Aorta (tissue), 5 donors: ENCODE data around the gene LRFN2. TPM values are rescaled to one million over a fixed set of nuclear protein-coding genes. Genes with fewer than 3 reads are reported as not detected.

ENCODE experiments used
- ATAC-seq: fragments of 200-7000 bp; cut with Tn5 transposase; one replicate; pipeline ENCODE4 v1.9.1; 2022; ENCODE audit warnings: moderate library complexity; ENCODE audit not compliant: low FRiP score
- DNase-seq, 2 donors: peaks; one replicate each; pipeline ENCODE4 v3.0.0-alpha.2; 2020
- H3K27ac ChIP-seq, 2 donors: one replicate each; pipeline ENCODE4 v1.5.1; 2013; ENCODE audit warnings: low read length in 2 of 2, mild to moderate bottlenecking in 2 of 2, moderate library complexity in 2 of 2, control low read depth in 1 of 2, inconsistent platforms in 1 of 2, low read depth in 1 of 2
- H3K27me3 ChIP-seq, 2 donors: one replicate each; pipeline ENCODE4 v1.6.1; 2013; ENCODE audit warnings: control low read depth in 1 of 2, low read length in 1 of 2, mild to moderate bottlenecking in 1 of 2, moderate library complexity in 1 of 2; ENCODE audit not compliant: insufficient read depth in 2 of 2, control insufficient read depth in 1 of 2
- H3K36me3 ChIP-seq, 2 donors: one replicate each; pipeline ENCODE4 v1.6.1; 2013; ENCODE audit warnings: control low read depth in 1 of 2, low read length in 1 of 2, mild to moderate bottlenecking in 1 of 2; ENCODE audit not compliant: insufficient read depth in 2 of 2, control insufficient read depth in 1 of 2
- H3K4me1 ChIP-seq, 2 donors: one replicate each; pipeline ENCODE4 v1.6.1; 2013; ENCODE audit warnings: low read length in 2 of 2, control low read depth in 1 of 2, mild to moderate bottlenecking in 1 of 2, moderate library complexity in 1 of 2; ENCODE audit not compliant: insufficient read depth in 2 of 2, control insufficient read depth in 1 of 2
- H3K4me3 ChIP-seq, 2 donors: one replicate each; pipeline ENCODE4 v1.5.1; 2013; ENCODE audit warnings: low read length in 2 of 2, control low read depth in 1 of 2, mild to moderate bottlenecking in 1 of 2
- H3K9me3 ChIP-seq: one replicate; pipeline ENCODE4 v1.6.1; 2013; ENCODE audit warnings: mild to moderate bottlenecking, low read length; ENCODE audit not compliant: control insufficient read depth
- WGBS, 2 donors: extraction: QIAGEN DNeasy Blood & Tissue Kit; methylation state at CpG; one replicate each; pipeline ENCODE4 v1.1.7; 2013; 5-methylcytosine and 5-hydroxymethylcytosine counted together
- intact Hi-C, 2 donors: fragments of 100-400 bp; cut with DNase I; formaldehyde crosslinking; loops; one replicate each; pipeline versions ENCODE4 v1.14.2 to v1.15.0; 2022
- polyA plus RNA-seq, 2 donors: library from polyadenylated mRNA; stranded (reverse); fragments of 200-250 nt; gene quantifications; one replicate each; pipeline ENCODE4 v1.2.3, GENCODE V29; 2013
- total RNA-seq, 2 donors: library from RNA; stranded (reverse); fragmentation: NEBNext Ultra II Directional; extraction: Animal tissue kit (Norgen Biotek cat#: 25700); gene quantifications; one replicate each; pipeline ENCODE4 v1.2.1, GENCODE V29; 2021
- donor health status: healthy with polysubstance abuse.
- donor health status: Bipolar disorder and iron deficiency.
- donor health status: DM: no; HTN: no; CAD: no.
- donor health status: DM: no; HTN: no; CAD: no.
- donor health status: DM: yes; HTN: yes; CAD: no.

LRFN2 gene
- total and polyA plus RNA-seq, 4 donors: not detected

DNA sequence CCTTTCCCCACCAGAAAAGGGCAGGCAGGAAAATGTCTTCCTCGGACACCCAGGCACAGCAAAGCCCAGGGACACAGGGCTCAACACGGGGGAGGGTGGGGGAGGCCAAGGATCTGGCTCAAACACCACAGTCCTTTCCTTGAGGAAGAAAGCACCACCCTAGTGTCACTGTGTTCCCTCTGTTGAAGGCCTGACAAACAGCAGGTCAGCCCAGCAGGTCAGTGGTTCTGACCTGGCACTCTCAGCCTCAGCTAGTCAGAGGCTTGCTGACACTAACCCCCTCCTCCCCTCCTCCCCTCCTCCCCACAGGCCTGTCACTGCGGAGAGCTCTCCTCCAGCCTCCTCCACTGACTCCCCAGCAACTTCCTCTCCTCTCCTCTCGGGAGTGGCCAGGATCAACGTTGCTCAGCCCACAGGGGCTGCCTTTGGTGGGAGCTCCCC is 239.6 kb downstream of the LRFN2 start:
- no peak overlapping the region for H3K27ac ChIP-seq
- WGBS, 2 donors: 69 to 89% methylated on average over 3 to 5 of the region's 5 CpGs
- H3K27me3 ChIP-seq: no peaks in the 10 kb centered on the region
- DNase-seq (no peak), ATAC-seq (no peak)
- no peaks in the 10 kb centered on the region for H3K36me3 ChIP-seq
- no peaks in the 10 kb centered on the region for H3K9me3 ChIP-seq
- no peak overlapping the region for H3K4me3 ChIP-seq
- intact Hi-C loops: no loop called here
- H3K4me1 ChIP-seq: no peaks in the 10 kb centered on the region

- 89 to 95% methylated on average over 6 of the region's 6 CpGs for WGBS, 2 donors
- no peaks in the 10 kb centered on the region for H3K27me3 ChIP-seq
- ATAC-seq (no peak), DNase-seq (no peak)
- no peaks in the 10 kb centered on the region for H3K36me3 ChIP-seq
- no peak overlapping the region for H3K27ac ChIP-seq
- H3K4me3 ChIP-seq: no peak overlapping the region
- intact Hi-C loops: no loop called here
- no peaks in the 10 kb centered on the region for H3K9me3 ChIP-seq
- no peaks in the 10 kb centered on the region for H3K4me1 ChIP-seq
Measured at GRCh38 chr6:40346246-40346645, 240.9 kb downstream of the LRFN2 start.

- intact Hi-C loops: no loop called here
- Histone ChIP-seq H3K27me3 (no peaks in the 10 kb centered on the region), H3K9me3 (no peaks in the 10 kb centered on the region), H3K36me3 (no peaks in the 10 kb centered on the region), H3K4me1 (no peaks in the 10 kb centered on the region), H3K27ac (no peak overlapping the region), H3K4me3 (no peak overlapping the region)
- DNase-seq (no peak), ATAC-seq (no peak)
- WGBS, 2 donors: 71 to 78% methylated on average over 6 of the region's 6 CpGs
Measured at GRCh38 chr6:40344566-40345167, 242.5 kb downstream of the LRFN2 start.

GRCh38 chr6:40343877-40344565 is 243.1 kb downstream of the LRFN2 start:
- H3K36me3 ChIP-seq: no peaks in the 10 kb centered on the region
- no peak for DNase-seq
- H3K4me3 ChIP-seq: no peak overlapping the region
- ATAC-seq: no peak
- no peaks in the 10 kb centered on the region for H3K9me3 ChIP-seq
- WGBS, 2 donors: 87% methylated on average over 7 of the region's 7 CpGs
- intact Hi-C loops: no loop called here
- no peak overlapping the region for H3K27ac ChIP-seq
- no peaks in the 10 kb centered on the region for H3K4me1 ChIP-seq
- H3K27me3 ChIP-seq: no peaks in the 10 kb centered on the region

- ATAC-seq: no peak
- Histone ChIP-seq H3K4me1 (no peaks in the 10 kb centered on the region), H3K27me3 (no peaks in the 10 kb centered on the region), H3K27ac (no peak overlapping the region), H3K4me3 (no peak overlapping the region), H3K9me3 (no peaks in the 10 kb centered on the region), H3K36me3 (no peaks in the 10 kb centered on the region)
- WGBS, 2 donors: 69 to 73% methylated on average over 2 of the region's 2 CpGs
- intact Hi-C loops: no loop called here
- no peak for DNase-seq
Measured at GRCh38 chr6:40343318-40343876, 243.8 kb downstream of the LRFN2 start.

DNA sequence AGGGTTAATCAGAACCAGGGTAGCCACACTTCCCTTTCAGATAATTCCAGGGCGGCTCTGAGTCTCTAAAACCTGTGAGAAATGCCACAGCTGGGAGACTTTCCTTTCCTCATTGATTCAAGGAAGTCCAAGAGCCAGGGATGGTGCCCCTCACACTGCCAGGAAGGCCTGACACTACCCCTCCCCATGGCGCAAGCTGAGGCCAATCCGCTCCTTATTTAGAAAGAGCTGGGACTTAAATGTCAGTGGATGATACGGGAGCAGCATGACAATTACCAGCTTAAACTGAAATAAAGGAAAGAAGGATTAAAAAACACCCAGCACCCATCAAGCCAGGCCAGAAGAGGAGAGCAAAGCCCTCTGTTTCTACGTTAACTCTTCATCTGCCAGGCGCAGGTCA is 244.4 kb downstream of the LRFN2 start:
- ATAC-seq (no peak), DNase-seq (no peak)
- 67% methylated on average over 6 of the region's 6 CpGs for WGBS, 2 donors
- Histone ChIP-seq H3K9me3 (no peaks in the 10 kb centered on the region), H3K36me3 (no peaks in the 10 kb centered on the region), H3K4me3 (no peak overlapping the region), H3K27ac (no peak overlapping the region), H3K4me1 (no peaks in the 10 kb centered on the region), H3K27me3 (no peaks in the 10 kb centered on the region)
- intact Hi-C loops: no loop called here

GRCh38 chr6:40341726-40342125 is 245.4 kb downstream of the LRFN2 start:
- DNase-seq: no peak
- intact Hi-C loops: no loop called here
- no peak for ATAC-seq
- Histone ChIP-seq H3K4me1 (no peaks in the 10 kb centered on the region), H3K27ac (no peak overlapping the region), H3K27me3 (no peaks in the 10 kb centered on the region), H3K36me3 (no peaks in the 10 kb centered on the region), H3K9me3 (no peaks in the 10 kb centered on the region), H3K4me3 (no peak overlapping the region)
- 17 to 36% methylated on average over 1 of the region's 1 CpG for WGBS, 2 donors
